ENCODE results near the gene RXFP2. TPM values are rescaled to one million over a fixed set of nuclear protein-coding genes. Genes with fewer than 3 reads are reported as not detected.

The RXFP2 gene
- total and polyA plus RNA-seq, 10 of the 15 experiments (the other 5 are each of a cell fraction or from before 2014, with no cell fraction given) = 0.01 to 0.05 TPM; not detected in 8

GRCh38 chr13:31827707-31828106, 88.4 kb downstream of the RXFP2 start:
- TF ChIP-seq YBX1 (IDR thresholded peaks at IDR 0.05) = no peak
- no peak for TF ChIP-seq EED (IDR thresholded peaks at IDR 0.05; ENCODE audit: low read depth)
- no peak for TF ChIP-seq CHD4 (IDR thresholded peaks at IDR 0.05)
- no peak for TF ChIP-seq RUNX3 (IDR thresholded peaks at IDR 0.05; ENCODE audit: low read length)
- TF ChIP-seq JUND (IDR thresholded peaks at IDR 0.05; ENCODE audit: low read depth, low read length) = no peak
- 26% methylated on average over 5 of the region's 5 CpGs for WGBS (ENCODE audit: insufficient coverage, insufficient replicate concordance, low lambda C conversion rate, missing lambda C conversion rate)

GRCh38 chr13:31835932-31836331, 96.6 kb downstream of the RXFP2 start:
- POLR2A ChIA-PET = no interaction called here
- intact Hi-C loops (cut with micrococcal nuclease; ENCODE audit: unreplicated experiment) (no loop called here), in situ Hi-C loops (cut with MboI) (no loop called here)
- H3K4me1 ChIP-seq (ENCODE audit: control insufficient read depth, insufficient read depth, low read length) = no peaks in the 10 kb centered on the region
- no peak overlapping the region for H3K27ac ChIP-seq (ENCODE audit: control insufficient read depth, insufficient read depth)
- H3K9ac ChIP-seq (ENCODE audit: control insufficient read depth, insufficient read depth, low read length) = no peak overlapping the region
- H3K27me3 ChIP-seq (replicated peaks in 1 of 2; ENCODE audit: control insufficient read depth in 2 of 2, insufficient read depth in 2 of 2, low read length in 1 of 2) = 0 out of 4 replicates have a peak, but pooled peaks cover 0 to 4% of the 10 kb centered on the region in 2 experiments
- BruUV-seq (replicated peaks) = no TSS peak
- no peak overlapping the region for H3K4me2 ChIP-seq (ENCODE audit: control insufficient read depth, insufficient read depth)
- H2AFZ ChIP-seq (ENCODE audit: control insufficient read depth, low read depth, low read length) = no peak overlapping the region
- no peaks in the 10 kb centered on the region for H3K36me3 ChIP-seq (ENCODE audit: control insufficient read depth in 2 of 2, insufficient read depth in 2 of 2, low read length in 1 of 2)
- no peak for ATAC-seq
- H4K20me1 ChIP-seq (ENCODE audit: control insufficient read depth, insufficient read depth) = no peaks in the 10 kb centered on the region
- FAIRE-seq = no peak
- 62% methylated on average over 1 of the region's 1 CpG for WGBS (ENCODE audit: insufficient coverage, insufficient replicate concordance, low lambda C conversion rate, missing lambda C conversion rate)
- SMC1A ChIA-PET (ENCODE audit: uncharacterized antibody, unreplicated experiment) = no interaction called here
- TF ChIP-seq USF1 (IDR thresholded peaks at IDR 0.05; ENCODE audit: borderline replicate concordance, extremely low read length, insufficient read depth, low read depth, low read length) (no peak), TAF1 (IDR thresholded peaks at IDR 0.05; ENCODE audit: borderline replicate concordance, low read depth, low read length) (no peak), ZZZ3 (IDR thresholded peaks at IDR 0.05; ENCODE audit: control insufficient read depth, insufficient read length, low read depth) (no peak), TCF3 (IDR thresholded peaks at IDR 0.05; ENCODE audit: borderline replicate concordance, insufficient read depth, low read depth, low read length) (no peak), CBX5 (IDR thresholded peaks at IDR 0.05; ENCODE audit: low read depth) (no peak), SREBF2 (IDR thresholded peaks at IDR 0.05; ENCODE audit: low read length) (no peak), MTA2 (IDR thresholded peaks at IDR 0.05; ENCODE audit: low read depth) (no peak), GATAD2B (conservative IDR thresholded peaks at IDR 0.05; ENCODE audit: low read depth) (no peak), RCOR1 (conservative IDR thresholded peaks at IDR 0.05; ENCODE audit: low read depth, low read length) (no peak), MXI1 (IDR thresholded peaks at IDR 0.05; ENCODE audit: low read depth, low read length) (no peak), JUNB (IDR thresholded peaks at IDR 0.05) (no peak), ZNF207 (IDR thresholded peaks at IDR 0.05; ENCODE audit: borderline replicate concordance) (no peak), PBX3 (IDR thresholded peaks at IDR 0.05; ENCODE audit: insufficient replicate concordance, low read depth, low read length) (no peak)
- H3K4me3 ChIP-seq = no peak overlapping the region
- CTCF ChIA-PET = no interaction called here
- no peaks in the 10 kb centered on the region for H3K9me3 ChIP-seq (replicated peaks; ENCODE audit: control insufficient read depth, insufficient read depth, low read length)
- DNase-seq (ENCODE audit: low read depth, low spot score) = no peak
- no peaks in the 10 kb centered on the region for H3K79me2 ChIP-seq (ENCODE audit: control insufficient read depth, insufficient read depth, low read length)
- RAD21 ChIA-PET (ENCODE audit: unreplicated experiment) = no interaction called here

More at GRCh38 chr13:31827707-31828106, 88.4 kb downstream of the RXFP2 start:
- no TSS peak for BruUV-seq (replicated peaks)
- Histone ChIP-seq H3K4me2 (ENCODE audit: control insufficient read depth, insufficient read depth) (no peak overlapping the region), H3K36me3 (ENCODE audit: control insufficient read depth in 2 of 2, insufficient read depth in 2 of 2, low read length in 1 of 2) (no peaks in the 10 kb centered on the region), H3K79me2 (ENCODE audit: control insufficient read depth, insufficient read depth, low read length) (no peaks in the 10 kb centered on the region), H3K4me3 (no peak overlapping the region), H3K27ac (ENCODE audit: control insufficient read depth, insufficient read depth) (no peak overlapping the region), H3K27me3 (replicated peaks in 1 of 2; ENCODE audit: control insufficient read depth in 2 of 2, insufficient read depth in 2 of 2, low read length in 1 of 2) (no peaks in the 10 kb centered on the region), H3K4me1 (ENCODE audit: control insufficient read depth, insufficient read depth, low read length) (no peaks in the 10 kb centered on the region), H3K9ac (ENCODE audit: control insufficient read depth, insufficient read depth, low read length) (no peak overlapping the region), H3K9me3 (replicated peaks; ENCODE audit: control insufficient read depth, insufficient read depth, low read length) (no peaks in the 10 kb centered on the region), H4K20me1 (ENCODE audit: control insufficient read depth, insufficient read depth) (no peaks in the 10 kb centered on the region), H2AFZ (ENCODE audit: control insufficient read depth, low read depth, low read length) (no peak overlapping the region)
- ATAC-seq = no peak
- in situ Hi-C loops (cut with MboI) (no loop called here), intact Hi-C loops (cut with micrococcal nuclease; ENCODE audit: unreplicated experiment) (loop anchor here (10.0 kb wide), 1 partner anchor 187 kb away; no protein-coding TSS in a partner anchor)
- FAIRE-seq = no peak
- POLR2A ChIA-PET = no interaction called here
- SMC1A ChIA-PET (ENCODE audit: uncharacterized antibody, unreplicated experiment) = interaction anchor here (0.6 to 1.7 kb wide), 2 partner anchors 11 to 12 kb away, joined by 3 to 4 read pairs; no protein-coding TSS in a partner anchor
- no peak for DNase-seq (ENCODE audit: low read depth, low spot score)
- CTCF ChIA-PET = interaction anchor here (1.2 kb wide), 1 partner anchor 310 kb away, joined by 3 read pairs; no protein-coding TSS in a partner anchor
- RAD21 ChIA-PET (ENCODE audit: unreplicated experiment) = interaction anchor here (1.4 kb wide), 1 partner anchor 82 kb away, joined by 3 read pairs; no protein-coding TSS in a partner anchor
